ENCODE results near the gene TP53I3.
"Not testable (repeated sequence)": the region's sequence is repeated elsewhere in the genome, so short reads cannot be mapped to it uniquely, and the experiment has no call there.

- TF ChIP-seq CTCF, POLR2A, EP300 (IDR thresholded peaks at IDR 0.05): not testable (repeated sequence)
Measured at GRCh38 chr2:24109431-24109830, 24.8 kb upstream of the TP53I3 start.
